Myocyte (in vitro differentiated cells): ENCODE results near the gene LACTBL1. TPM values are rescaled to one million over a fixed set of nuclear protein-coding genes. Genes with fewer than 3 reads are reported as not detected.
A peak's percentile ranks its signal among the peaks of the same experiment; 100 is the strongest.

Experiments used
- DNase-seq: peaks from one replicate; pipeline ENCODE4 v3.0.0-alpha.2; 2012; ENCODE audit warnings: low read depth
- total RNA-seq: library from RNA; depleted of rRNA; stranded (reverse); fragments of >200 nt; gene quantifications from 2 replicates; pipeline ENCODE4 v1.2.3, GENCODE V29; 2014

The LACTBL1 gene
- total RNA-seq, 1 donor from 2014 or later: not detected

DNA sequence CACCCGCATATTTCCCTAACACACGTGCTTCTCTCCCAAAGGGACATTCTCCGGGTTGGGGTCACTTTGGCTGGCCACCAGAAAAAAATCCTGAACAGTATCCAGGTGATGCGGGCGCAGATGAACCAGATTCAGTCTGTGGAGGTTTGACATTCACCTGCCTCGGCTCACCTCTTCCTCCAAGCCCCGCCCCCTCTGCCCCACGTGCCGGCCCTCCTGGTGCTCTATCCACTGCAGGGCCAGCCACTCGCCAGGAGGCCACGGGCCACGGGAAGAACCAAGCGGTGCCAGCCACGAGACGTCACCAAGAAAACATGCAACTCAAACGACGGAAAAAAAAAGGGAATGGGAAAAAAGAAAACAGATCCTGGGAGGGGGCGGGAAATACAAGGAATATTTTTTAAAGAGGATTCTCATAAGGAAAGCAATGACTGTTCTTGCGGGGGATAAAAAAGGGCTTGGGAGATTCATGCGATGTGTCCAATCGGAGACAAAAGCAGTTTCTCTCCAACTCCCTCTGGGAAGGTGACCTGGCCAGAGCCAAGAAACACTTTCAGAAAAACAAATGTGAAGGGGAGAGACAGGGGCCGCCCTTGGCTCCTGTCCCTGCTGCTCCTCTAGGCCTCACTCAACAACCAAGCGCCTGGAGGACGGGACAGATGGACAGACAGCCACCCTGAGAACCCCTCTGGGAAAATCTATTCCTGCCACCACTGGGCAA is 59.1 kb downstream of the LACTBL1 start:
- no peak for DNase-seq

DNA sequence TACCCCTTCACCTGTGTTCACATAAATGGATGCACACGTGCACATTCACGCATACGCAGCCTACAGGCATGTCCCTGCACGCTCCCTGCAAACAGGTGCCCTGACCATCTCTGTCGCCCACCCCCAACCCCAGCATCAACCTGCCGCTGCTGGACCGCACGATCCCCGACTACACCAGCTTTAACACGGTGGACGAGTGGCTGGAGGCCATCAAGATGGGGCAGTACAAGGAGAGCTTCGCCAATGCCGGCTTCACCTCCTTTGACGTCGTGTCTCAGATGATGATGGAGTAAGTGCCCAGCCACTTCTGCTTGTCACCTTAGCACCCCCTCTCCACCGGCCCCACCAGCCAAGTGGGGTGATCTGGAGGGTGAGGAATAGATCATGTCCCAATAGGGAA is 60.4 kb downstream of the LACTBL1 start:
- no peak for DNase-seq

DNA sequence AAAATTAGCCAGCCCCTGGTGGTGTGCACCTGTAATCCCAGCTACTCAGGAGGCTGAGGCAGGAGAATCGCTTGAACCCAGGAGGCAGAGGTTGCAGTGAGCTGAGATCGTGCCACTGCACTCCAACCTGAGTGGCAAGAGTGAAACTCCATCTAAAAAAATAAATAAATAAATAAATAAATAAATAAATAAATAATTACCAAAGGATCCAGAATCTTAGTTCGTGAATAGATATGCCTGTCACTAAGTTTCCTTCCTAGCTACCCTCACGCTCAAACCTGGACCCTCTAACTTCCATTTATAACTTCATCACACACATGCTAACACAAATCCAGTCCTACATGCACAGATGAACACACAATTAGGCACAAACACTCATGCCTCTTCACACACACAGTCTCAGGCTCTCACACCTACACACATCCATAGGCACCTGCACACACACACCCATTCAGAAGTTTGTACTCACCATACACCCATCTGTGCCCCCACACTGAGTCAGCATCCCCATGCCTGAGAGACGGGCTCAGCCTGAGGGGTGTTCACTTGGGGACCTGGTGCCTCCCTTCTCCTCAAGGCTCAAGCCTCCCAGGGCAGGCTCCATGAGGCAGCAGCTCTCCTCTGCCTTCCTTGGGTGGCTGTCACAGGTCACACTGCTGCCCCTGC is 61.5 kb downstream of the LACTBL1 start:
- no peak for DNase-seq

DNA sequence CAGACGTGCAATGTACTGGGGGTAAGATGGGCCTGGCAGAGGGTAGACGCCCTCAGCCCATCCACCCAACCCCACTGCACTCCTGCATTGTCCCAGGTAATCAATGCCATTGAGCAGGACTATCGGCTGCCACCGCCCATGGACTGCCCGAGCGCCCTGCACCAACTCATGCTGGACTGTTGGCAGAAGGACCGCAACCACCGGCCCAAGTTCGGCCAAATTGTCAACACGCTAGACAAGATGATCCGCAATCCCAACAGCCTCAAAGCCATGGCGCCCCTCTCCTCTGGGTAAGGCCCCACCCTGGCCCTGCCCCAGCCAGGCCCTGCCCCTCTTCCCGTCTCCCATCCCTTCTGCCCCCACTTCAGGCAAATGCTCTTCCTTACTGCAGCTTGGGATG is 62.4 kb downstream of the LACTBL1 start:
- DNase-seq: no peak

DNA sequence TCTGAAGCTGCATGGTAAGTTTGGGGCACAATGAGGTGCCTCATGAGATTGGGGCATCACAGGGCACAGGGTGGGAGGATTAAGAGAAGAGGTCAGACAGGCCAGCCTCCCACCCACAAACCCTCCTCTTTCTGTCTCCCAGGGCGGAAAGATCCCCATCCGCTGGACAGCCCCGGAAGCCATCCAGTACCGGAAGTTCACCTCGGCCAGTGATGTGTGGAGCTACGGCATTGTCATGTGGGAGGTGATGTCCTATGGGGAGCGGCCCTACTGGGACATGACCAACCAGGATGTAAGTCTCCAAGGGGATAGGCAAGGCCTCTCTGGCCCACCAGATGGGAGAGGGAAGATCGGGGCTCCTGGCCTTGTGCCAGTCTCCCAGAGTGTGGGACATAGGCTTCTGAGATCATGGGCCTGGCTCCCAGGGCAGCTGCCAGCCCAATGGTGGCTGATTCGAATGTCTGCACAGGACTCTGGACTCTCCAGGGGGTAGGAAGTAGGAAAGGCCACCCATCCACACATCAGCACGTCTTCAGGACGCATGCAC is 63.7 kb downstream of the LACTBL1 start:
- DNase-seq: no peak

DNA sequence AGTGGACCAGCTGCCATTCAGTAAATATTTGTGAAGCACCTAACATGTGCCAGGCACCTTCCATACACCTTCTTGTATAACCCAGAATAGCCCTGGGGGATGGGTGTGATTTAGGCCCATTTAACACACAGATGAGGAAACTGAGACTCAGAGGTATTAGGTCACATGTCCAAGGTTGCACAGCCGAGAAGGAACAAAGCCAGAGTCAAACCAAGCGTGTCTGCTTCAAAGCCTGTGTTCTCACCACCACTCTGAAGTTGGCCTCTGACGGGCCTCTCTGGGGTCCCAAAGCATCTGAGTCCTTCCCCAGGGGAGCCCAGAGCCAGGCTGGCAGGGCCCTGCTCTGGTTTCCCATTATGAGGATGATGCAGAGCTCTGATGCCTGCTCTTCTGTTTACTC is 65.1 kb downstream of the LACTBL1 start:
- no peak for DNase-seq

DNA sequence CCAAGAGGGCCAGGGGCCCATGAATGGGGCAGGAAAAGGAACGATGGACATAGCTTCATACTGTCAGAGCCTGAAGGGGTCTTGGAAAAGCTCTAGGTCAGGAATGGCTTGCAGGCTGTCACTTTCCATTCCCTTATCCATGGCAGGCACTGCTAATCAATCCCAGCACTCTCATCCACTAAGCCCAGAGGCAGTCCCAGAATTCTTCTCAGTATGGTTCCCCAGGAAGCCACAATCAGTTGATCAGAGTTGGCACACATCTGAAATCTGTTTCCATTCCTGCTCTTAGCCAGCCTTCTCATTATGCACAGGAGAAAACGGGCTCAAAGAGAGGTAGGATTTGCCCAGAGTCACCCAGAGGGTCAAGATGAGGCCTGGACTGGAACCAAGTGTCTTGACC is 65.7 kb downstream of the LACTBL1 start:
- DNase-seq: no peak

GRCh38 chr1:22903113-22903512 is 69.6 kb downstream of the LACTBL1 start:
- DNase-seq: peak; percentile 49

Other genes starting within 250 kb of the LACTBL1 start
- not detected in 2 replicates for gene TEX46, start 43.0 kb upstream of the LACTBL1 start, total RNA-seq
- 67.3 and 75.4 TPM in 2 replicates for gene KDM1A, start 46.6 kb upstream of the LACTBL1 start, total RNA-seq
- 19.1 and 21.9 TPM in 2 replicates for gene LUZP1, start 196.0 kb upstream of the LACTBL1 start, total RNA-seq
- 0.19 and 0.36 TPM in 2 replicates for gene HTR1D, start 244.6 kb upstream of the LACTBL1 start, total RNA-seq